Smooth muscle cell (in vitro differentiated cells): ENCODE results near the gene RPL37A. TPM values are rescaled to one million over a fixed set of nuclear protein-coding genes. Genes with fewer than 3 reads are reported as not detected.

Source experiments
- DNase-seq: peaks from one replicate; lab custom pipeline; 2025; ENCODE audit not compliant: unreplicated experiment; lab: John Stamatoyannopoulos, UW
- H2AFZ ChIP-seq: fragments of 200-600 bp; sonication (generic); 2 replicates; pipeline ENCODE4 v1.6.0; 2016; ENCODE audit warnings: antibody characterized with exemption, low read depth, mild to moderate bottlenecking
- H3F3A ChIP-seq: fragments of 200-600 bp; sonication (generic); 2 replicates; pipeline ENCODE4 v1.6.0; 2017; ENCODE audit warnings: antibody characterized with exemption, low read depth
- H3K27ac ChIP-seq: fragments of 200-600 bp; sonication (generic); 2 replicates; pipeline ENCODE4 v1.5.1; 2016; ENCODE audit warnings: low read depth, mild to moderate bottlenecking
- H3K27me3 ChIP-seq: fragments of 200-600 bp; sonication (generic); 2 replicates; pipeline ENCODE4 v1.6.1; 2016; ENCODE audit warnings: low read depth, mild to moderate bottlenecking
- H3K36me3 ChIP-seq: fragments of 200-600 bp; sonication (generic); 2 replicates; pipeline ENCODE4 v1.5.1; 2016; ENCODE audit warnings: low read depth
- H3K4me1 ChIP-seq: fragments of 200-600 bp; sonication (generic); 2 replicates; pipeline ENCODE4 v1.5.1; 2016; ENCODE audit warnings: low read depth
- H3K4me2 ChIP-seq: fragments of 200-600 bp; sonication (generic); 2 replicates; pipeline ENCODE4 v1.6.0; 2016; ENCODE audit warnings: mild to moderate bottlenecking
- H3K4me3 ChIP-seq: fragments of 200-600 bp; sonication (generic); 2 replicates; pipeline ENCODE4 v1.5.1; 2016; ENCODE audit warnings: mild to moderate bottlenecking
- H3K79me2 ChIP-seq: fragments of 200-600 bp; sonication (generic); 2 replicates; pipeline ENCODE4 v1.6.0; 2016; ENCODE audit warnings: low read depth, mild to moderate bottlenecking
- H3K9ac ChIP-seq: fragments of 200-600 bp; sonication (generic); 2 replicates; pipeline ENCODE4 v1.6.0; 2016; ENCODE audit warnings: low read depth
- H3K9me3 ChIP-seq: fragments of 200-600 bp; sonication (generic); replicated peaks from 2 replicates; pipeline ENCODE4 v1.5.1; 2016; ENCODE audit warnings: low read depth
- H4K20me1 ChIP-seq: fragments of 200-600 bp; sonication (generic); 2 replicates; pipeline ENCODE4 v1.6.0; 2016; ENCODE audit warnings: low read depth
- WGBS: methylation state at CpG from one replicate; pipeline ENCODE4 v1.1.7; 2016; ENCODE audit warnings: low lambda C conversion rate; 5-methylcytosine and 5-hydroxymethylcytosine counted together
- polyA plus RNA-seq: library from polyadenylated mRNA; unstranded; fragments of >200 nt; fragmentation: Nextera tagmentation; extraction: Ambion mirVana; gene quantifications from 2 replicates; pipeline ENCODE4 v1.2.1, GENCODE V29; 2016
- total RNA-seq: library from RNA; depleted of rRNA; stranded (reverse); fragments of >200 nt; gene quantifications from 2 replicates; pipeline ENCODE4 v1.2.3, GENCODE V29; 2014
- TF ChIP-seq, protein P1 (sequence below): fragments of 200-600 bp; sonication (generic); IDR thresholded peaks from 2 replicates; pipeline ENCODE4 v1.5.1; 2017; ENCODE audit warnings: borderline replicate concordance, mild to moderate bottlenecking, antibody characterized with exemption; ENCODE audit not compliant: insufficient read depth, poor library complexity, severe bottlenecking

Gene RPL37A
- total and polyA plus RNA-seq, 2 experiments from 2014 or later: 1,221 to 1,842 TPM

DNA sequence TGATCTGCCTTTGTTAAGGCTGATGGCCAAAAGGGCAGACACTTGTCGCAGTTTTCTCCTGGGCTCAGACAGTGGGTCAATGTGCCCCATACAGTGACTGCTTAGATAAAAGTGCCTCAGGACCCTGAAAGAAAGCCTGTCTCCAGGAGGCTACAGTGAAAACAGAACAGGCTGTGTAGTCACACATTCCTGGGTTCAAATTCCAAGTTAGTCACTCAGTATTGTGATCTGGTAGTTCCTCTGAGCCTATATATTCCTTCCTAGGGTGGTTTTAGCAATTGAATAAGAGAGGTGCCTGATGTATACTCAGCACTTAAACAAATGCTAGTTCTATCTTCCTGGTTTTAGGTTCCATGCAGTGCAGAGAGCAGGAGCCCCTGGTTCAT is 54.4 kb downstream of the RPL37A start:
- H3K27ac ChIP-seq: no peak overlapping the region
- 82% methylated on average over 1 of the region's 1 CpG for WGBS
- H3K9ac ChIP-seq: no peak overlapping the region
- H2AFZ ChIP-seq: no peak overlapping the region
- no peaks in the 10 kb centered on the region for H4K20me1 ChIP-seq
- no peaks in the 10 kb centered on the region for H3K36me3 ChIP-seq
- H3K4me3 ChIP-seq: no peak overlapping the region
- TF ChIP-seq, protein P1, sequence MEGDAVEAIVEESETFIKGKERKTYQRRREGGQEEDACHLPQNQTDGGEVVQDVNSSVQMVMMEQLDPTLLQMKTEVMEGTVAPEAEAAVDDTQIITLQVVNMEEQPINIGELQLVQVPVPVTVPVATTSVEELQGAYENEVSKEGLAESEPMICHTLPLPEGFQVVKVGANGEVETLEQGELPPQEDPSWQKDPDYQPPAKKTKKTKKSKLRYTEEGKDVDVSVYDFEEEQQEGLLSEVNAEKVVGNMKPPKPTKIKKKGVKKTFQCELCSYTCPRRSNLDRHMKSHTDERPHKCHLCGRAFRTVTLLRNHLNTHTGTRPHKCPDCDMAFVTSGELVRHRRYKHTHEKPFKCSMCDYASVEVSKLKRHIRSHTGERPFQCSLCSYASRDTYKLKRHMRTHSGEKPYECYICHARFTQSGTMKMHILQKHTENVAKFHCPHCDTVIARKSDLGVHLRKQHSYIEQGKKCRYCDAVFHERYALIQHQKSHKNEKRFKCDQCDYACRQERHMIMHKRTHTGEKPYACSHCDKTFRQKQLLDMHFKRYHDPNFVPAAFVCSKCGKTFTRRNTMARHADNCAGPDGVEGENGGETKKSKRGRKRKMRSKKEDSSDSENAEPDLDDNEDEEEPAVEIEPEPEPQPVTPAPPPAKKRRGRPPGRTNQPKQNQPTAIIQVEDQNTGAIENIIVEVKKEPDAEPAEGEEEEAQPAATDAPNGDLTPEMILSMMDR: no peak
- no peak for DNase-seq
- no peaks in the 10 kb centered on the region for H3K9me3 ChIP-seq
- no peaks in the 10 kb centered on the region for H3F3A ChIP-seq
- peaks cover 10% of the 10 kb centered on the region for H3K4me1 ChIP-seq
- no peak overlapping the region for H3K4me2 ChIP-seq
- no peaks in the 10 kb centered on the region for H3K79me2 ChIP-seq
- H3K27me3 ChIP-seq: no peaks in the 10 kb centered on the region

Other genes starting within 250 kb of the RPL37A start
- 0.90 and 1.1 TPM in 2 replicates for gene MARCHF4, start 126.4 kb upstream of the RPL37A start, total RNA-seq
- 0.63 and 1.8 TPM in 2 replicates for gene MARCHF4, start 126.4 kb upstream of the RPL37A start, polyA plus RNA-seq
- gene SMARCAL1, start 86.4 kb upstream of the RPL37A start, total RNA-seq: 19.0 and 33.5 TPM in 2 replicates
- gene SMARCAL1, start 86.4 kb upstream of the RPL37A start, polyA plus RNA-seq: 20.6 and 23.1 TPM in 2 replicates
- 143 and 162 TPM in 2 replicates for gene IGFBP2, start 134.6 kb downstream of the RPL37A start, total RNA-seq
- 225 and 416 TPM in 2 replicates for gene IGFBP2, start 134.6 kb downstream of the RPL37A start, polyA plus RNA-seq
- 766 and 787 TPM in 2 replicates for gene IGFBP5, start 196.7 kb downstream of the RPL37A start, total RNA-seq
- gene IGFBP5, start 196.7 kb downstream of the RPL37A start, polyA plus RNA-seq: 381 and 426 TPM in 2 replicates